Fibroblast of lung (primary cell): ENCODE results near the gene GUK1. TPM values are rescaled to one million over a fixed set of nuclear protein-coding genes. Genes with fewer than 3 reads are reported as not detected.

ENCODE experiments used
- DNase-seq, 2 donors: peaks; one replicate each; pipeline versions ENCODE4 v3.0.0 to v3.0.0-alpha.2; 2010; ENCODE audit warnings: low read depth in 2 of 2
- H2AFZ ChIP-seq: 2 replicates; pipeline ENCODE4 v1.5.1; 2012; ENCODE audit warnings: low read length, control low read depth, inconsistent platforms
- H3K27ac ChIP-seq: 2 replicates; pipeline ENCODE4 v1.5.1; 2011; ENCODE audit warnings: low read length, control low read depth; ENCODE audit not compliant: insufficient read depth
- H3K27me3 ChIP-seq: 2 replicates; pipeline ENCODE4 v1.5.1; 2011; ENCODE audit warnings: mild to moderate bottlenecking, low read length; ENCODE audit not compliant: control insufficient read depth, insufficient read depth
- H3K36me3 ChIP-seq: 2 replicates; pipeline ENCODE4 v1.5.1; 2011; ENCODE audit warnings: low read length; ENCODE audit not compliant: control insufficient read depth, insufficient read depth
- H3K4me1 ChIP-seq: 2 replicates; pipeline ENCODE4 v1.5.1; 2011; ENCODE audit warnings: low read length; ENCODE audit not compliant: control insufficient read depth, insufficient read depth; ENCODE audit errors: extremely low read depth
- H3K4me2 ChIP-seq: 2 replicates; pipeline ENCODE4 v1.5.1; 2011; ENCODE audit warnings: low read length, control low read depth; ENCODE audit not compliant: insufficient read depth; ENCODE audit errors: extremely low read depth
- H3K4me3 ChIP-seq, 4 experiments: fragments of 200-600 bp in 1 of 4; sonication (generic) in 1 of 4; replicated peaks in 1 of 4; 2 replicates each; pipeline ENCODE4 v1.5.1; 2011 to 2016; ENCODE audit warnings: low read length in 4 of 4, low read depth in 3 of 4, mild to moderate bottlenecking in 3 of 4, control low read depth in 2 of 4, inconsistent platforms in 1 of 4, mixed read lengths in 1 of 4; ENCODE audit not compliant: insufficient read depth in 1 of 4; ENCODE audit errors: control extremely low read depth in 1 of 4
- H3K79me2 ChIP-seq: 2 replicates; pipeline ENCODE4 v1.5.1; 2012; ENCODE audit warnings: mild to moderate bottlenecking, low read length, inconsistent platforms; ENCODE audit not compliant: control insufficient read depth, insufficient read depth
- H3K9ac ChIP-seq: 2 replicates; pipeline ENCODE4 v1.5.1; 2011; ENCODE audit warnings: mild to moderate bottlenecking, low read length, control low read depth; ENCODE audit not compliant: insufficient read depth
- H3K9me3 ChIP-seq: 2 replicates; pipeline ENCODE4 v1.5.1; 2012; ENCODE audit warnings: low read depth, low read length; ENCODE audit not compliant: control insufficient read depth, insufficient read depth
- H4K20me1 ChIP-seq: 2 replicates; pipeline ENCODE4 v1.5.1; 2011; ENCODE audit warnings: low read length; ENCODE audit not compliant: control insufficient read depth, insufficient read depth; ENCODE audit errors: extremely low read depth
- CTCF ChIP-seq, 2 donors: IDR thresholded peaks in 1 of 2; conservative IDR thresholded peaks in 1 of 2; 1 replicate in 1 of 2; 2 replicates in 1 of 2; pipeline ENCODE4 v1.5.1; 2011 to 2012; ENCODE audit warnings: low read length in 2 of 2, control low read depth in 1 of 2, inconsistent platforms in 1 of 2, low read depth in 1 of 2, mild to moderate bottlenecking in 1 of 2
- EZH2 ChIP-seq: IDR thresholded peaks from 2 replicates; pipeline ENCODE4 v1.5.1; 2012; ENCODE audit warnings: low read length, control low read depth, mild to moderate bottlenecking; ENCODE audit errors: missing control alignments
- polyA plus RNA-seq, 2 donors: library from polyadenylated mRNA; depleted of rRNA in 1 of 2; stranded (reverse) in 1 of 2; unstranded in 1 of 2; fragments of >200 nt; gene quantifications; 2 replicates each; pipeline ENCODE4 v1.2.1, GENCODE V29; 2011 to 2012; ENCODE audit warnings: missing spikeins in 1 of 2
- total RNA-seq: library from RNA; depleted of rRNA; stranded (reverse); fragments of >200 nt; gene quantifications from 2 replicates; pipeline ENCODE4 v1.2.1, GENCODE V29; 2014

The GUK1 gene
- total and polyA plus RNA-seq, 2 donors (not counting 1 experiment from before 2014, with no cell fraction given), result 217 to 479 TPM

GRCh38 chr1:228174482-228175315 is 34.6 kb downstream of the GUK1 start:
- H3K9ac ChIP-seq, result no peak overlapping the region
- H3K27me3 ChIP-seq, result no peaks in the 10 kb centered on the region
- H3K79me2 ChIP-seq, result no peaks in the 10 kb centered on the region
- H3K36me3 ChIP-seq, result no peaks in the 10 kb centered on the region
- no peaks in the 10 kb centered on the region for H3K9me3 ChIP-seq
- H3K4me1 ChIP-seq, result no peaks in the 10 kb centered on the region
- no peak overlapping the region for H3K27ac ChIP-seq
- no peak overlapping the region for H3K4me2 ChIP-seq
- no peak overlapping the region for H3K4me3 ChIP-seq
- H4K20me1 ChIP-seq, result no peaks in the 10 kb centered on the region
- no peak overlapping the region for H2AFZ ChIP-seq
- TF ChIP-seq EZH2 (no peak), CTCF (conservative IDR thresholded peaks at IDR 0.05 in 1 of 2, IDR thresholded peaks at IDR 0.05 in 1 of 2; ENCODE audit: low read depth in 1 of 2, low read length in 2 of 2) (no peak)
- DNase-seq, result no peak

GRCh38 chr1:228175316-228176023 is 35.4 kb downstream of the GUK1 start:
- DNase-seq, result no peak
- Histone ChIP-seq H2AFZ (no peak overlapping the region), H3K27ac (no peak overlapping the region), H3K4me2 (no peak overlapping the region), H3K9ac (no peak overlapping the region), H3K4me3 (no peak overlapping the region), H4K20me1 (no peaks in the 10 kb centered on the region), H3K4me1 (no peaks in the 10 kb centered on the region), H3K9me3 (no peaks in the 10 kb centered on the region), H3K36me3 (no peaks in the 10 kb centered on the region), H3K27me3 (no peaks in the 10 kb centered on the region), H3K79me2 (no peaks in the 10 kb centered on the region)
- TF ChIP-seq CTCF (conservative IDR thresholded peaks at IDR 0.05 in 1 of 2, IDR thresholded peaks at IDR 0.05 in 1 of 2; ENCODE audit: low read depth in 1 of 2, low read length in 2 of 2) (no peak), EZH2 (no peak)

- H3K27ac ChIP-seq, result no peak overlapping the region
- H3K36me3 ChIP-seq, result no peaks in the 10 kb centered on the region
- TF ChIP-seq EZH2 (no peak), CTCF (conservative IDR thresholded peaks at IDR 0.05 in 1 of 2, IDR thresholded peaks at IDR 0.05 in 1 of 2; ENCODE audit: low read depth in 1 of 2, low read length in 2 of 2) (no peak)
- H3K9ac ChIP-seq, result no peak overlapping the region
- no peaks in the 10 kb centered on the region for H3K79me2 ChIP-seq
- H3K27me3 ChIP-seq, result no peaks in the 10 kb centered on the region
- no peak overlapping the region for H3K4me3 ChIP-seq
- DNase-seq, result no peak
- H3K4me2 ChIP-seq, result no peak overlapping the region
- no peaks in the 10 kb centered on the region for H4K20me1 ChIP-seq
- H3K9me3 ChIP-seq, result no peaks in the 10 kb centered on the region
- no peaks in the 10 kb centered on the region for H3K4me1 ChIP-seq
- no peak overlapping the region for H2AFZ ChIP-seq
These were observed 35.9 kb downstream of the GUK1 start for GRCh38 chr1:228176024-228176395.
